Upper lobe of left lung (tissue), 6 donors: ENCODE measurements around the gene LMCD1. TPM values are rescaled to one million over a fixed set of nuclear protein-coding genes. Genes with fewer than 3 reads are reported as not detected.

Experiments used
- ATAC-seq, 2 donors: fragments of 200-7000 bp; cut with Tn5 transposase; one replicate each; pipeline ENCODE4 v1.9.1; 2022; ENCODE audit warnings: mild to moderate bottlenecking in 2 of 2, moderate library complexity in 2 of 2; ENCODE audit not compliant: low FRiP score in 2 of 2
- DNase-seq, 2 donors: peaks; one replicate each; pipeline ENCODE4 v3.0.0-alpha.2; 2019 to 2020
- H3K27ac ChIP-seq, 4 donors: fragments of 200-600 bp; sonication (generic); one replicate each; pipeline ENCODE4 v1.5.1; 2016 to 2019
- H3K27me3 ChIP-seq, 4 donors: fragments of 200-600 bp; sonication (generic); one replicate each; pipeline ENCODE4 v1.5.1; 2017 to 2019
- H3K36me3 ChIP-seq, 4 donors: fragments of 200-600 bp; sonication (generic); one replicate each; pipeline ENCODE4 v1.5.1; 2016 to 2019
- H3K4me1 ChIP-seq, 4 donors: fragments of 200-600 bp; sonication (generic); one replicate each; pipeline ENCODE4 v1.5.1; 2018 to 2019
- H3K4me3 ChIP-seq, 4 donors: fragments of 200-600 bp; sonication (generic); one replicate each; pipeline ENCODE4 v1.5.1; 2017 to 2019; ENCODE audit warnings: mild to moderate bottlenecking in 2 of 4, moderate library complexity in 1 of 4
- H3K9me3 ChIP-seq, 4 donors: fragments of 200-600 bp; sonication (generic); one replicate each; pipeline ENCODE4 v1.5.1; 2018 to 2019
- EP300 ChIP-seq, 4 donors: sonication (generic); formaldehyde crosslinking; IDR thresholded peaks; one replicate each; pipeline ENCODE4 v1.5.1; 2017; ENCODE audit warnings: antibody characterized with exemption in 4 of 4, control low read depth in 2 of 4
- POLR2A ChIP-seq, 4 donors: fragments of 450-650 bp; IDR thresholded peaks; one replicate each; pipeline ENCODE4 v1.5.1; 2016 to 2017; ENCODE audit warnings: antibody characterized with exemption in 4 of 4, mild to moderate bottlenecking in 2 of 4
- POLR2AphosphoS5 ChIP-seq, 2 donors: sonication (generic); formaldehyde crosslinking; IDR thresholded peaks; one replicate each; pipeline ENCODE4 v1.5.1; 2017; ENCODE audit warnings: antibody characterized with exemption in 2 of 2
- WGBS, 2 donors: methylation state at CpG; one replicate each; pipeline ENCODE4 v1.1.5; 2017 to 2018; 5-methylcytosine and 5-hydroxymethylcytosine counted together
- total RNA-seq, 6 donors: library from RNA; depleted of rRNA in 4 of 6; stranded (reverse); fragments of >200 nt in 4 of 6; gene quantifications; one replicate each; pipeline versions ENCODE4 v1.1.0 to v1.2.1, GENCODE V29; 2016 to 2021
- TF ChIP-seq, protein P1 (sequence below), 6 experiments: fragments of 450-650 bp in 4 of 6; fragments of 200-600 bp in 2 of 6; sonication (generic) in 2 of 6; IDR thresholded peaks; one replicate each; pipeline ENCODE4 v1.5.1; 2016 to 2019; ENCODE audit warnings: antibody characterized with exemption in 6 of 6
- donor health status: DM: no; HTN: no; CAD: no; lungs with moderate emphysema.
- donor health status: DM: no; HTN: yes; CAD: no; lungs with severe emphysema.

The LMCD1 gene
- total RNA-seq, 6 donors from 2014 or later: 47.4 to 269 (median 118) TPM

DNA sequence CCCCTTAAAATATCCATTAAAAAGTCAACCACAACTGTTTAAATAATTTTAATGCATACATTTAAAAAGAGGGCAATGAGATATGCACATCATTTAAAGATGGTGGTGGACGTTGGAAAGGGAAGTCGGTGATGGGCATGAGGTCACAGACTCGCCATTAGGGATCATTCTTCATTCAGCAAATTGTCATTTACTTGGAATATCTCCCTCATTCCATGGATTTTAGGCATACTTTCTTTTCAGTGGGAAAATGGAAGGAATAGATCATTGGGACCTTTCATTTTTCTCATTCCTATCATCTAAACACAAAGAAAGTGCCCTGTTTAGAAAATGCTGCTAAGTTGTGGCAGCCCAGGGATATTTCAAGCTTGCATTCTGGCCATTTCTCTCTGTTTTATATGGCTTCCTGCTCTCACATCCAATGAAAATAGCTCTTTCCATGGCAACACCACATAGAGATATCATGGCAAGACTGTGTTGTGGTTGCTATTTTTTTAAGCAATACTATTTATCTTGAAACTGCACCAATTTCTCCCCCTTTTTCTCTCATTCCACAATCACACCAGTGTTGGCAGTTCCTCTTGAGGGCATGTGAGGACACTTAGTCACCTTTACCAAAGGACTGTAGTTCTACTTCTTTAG lies 40.7 kb upstream of the LMCD1 start:
- DNase-seq (no peak), ATAC-seq (no peak)
- TF ChIP-seq, protein P1, sequence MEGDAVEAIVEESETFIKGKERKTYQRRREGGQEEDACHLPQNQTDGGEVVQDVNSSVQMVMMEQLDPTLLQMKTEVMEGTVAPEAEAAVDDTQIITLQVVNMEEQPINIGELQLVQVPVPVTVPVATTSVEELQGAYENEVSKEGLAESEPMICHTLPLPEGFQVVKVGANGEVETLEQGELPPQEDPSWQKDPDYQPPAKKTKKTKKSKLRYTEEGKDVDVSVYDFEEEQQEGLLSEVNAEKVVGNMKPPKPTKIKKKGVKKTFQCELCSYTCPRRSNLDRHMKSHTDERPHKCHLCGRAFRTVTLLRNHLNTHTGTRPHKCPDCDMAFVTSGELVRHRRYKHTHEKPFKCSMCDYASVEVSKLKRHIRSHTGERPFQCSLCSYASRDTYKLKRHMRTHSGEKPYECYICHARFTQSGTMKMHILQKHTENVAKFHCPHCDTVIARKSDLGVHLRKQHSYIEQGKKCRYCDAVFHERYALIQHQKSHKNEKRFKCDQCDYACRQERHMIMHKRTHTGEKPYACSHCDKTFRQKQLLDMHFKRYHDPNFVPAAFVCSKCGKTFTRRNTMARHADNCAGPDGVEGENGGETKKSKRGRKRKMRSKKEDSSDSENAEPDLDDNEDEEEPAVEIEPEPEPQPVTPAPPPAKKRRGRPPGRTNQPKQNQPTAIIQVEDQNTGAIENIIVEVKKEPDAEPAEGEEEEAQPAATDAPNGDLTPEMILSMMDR (IDR thresholded peaks at IDR 0.05): no peak
- TF ChIP-seq EP300 (IDR thresholded peaks at IDR 0.05): peak in 1 of 4 donors; percentile 20
- peak overlapping the region; percentile 9 to 35 (median 30) for H3K27ac ChIP-seq
- 74 to 78% methylated on average over 3 of the region's 3 CpGs for WGBS, 2 donors
- no peaks in the 10 kb centered on the region for H3K27me3 ChIP-seq
- peaks cover 0 to 13% (median 4%) of the 10 kb centered on the region in 4 donors for H3K4me1 ChIP-seq
- no peak overlapping the region for H3K4me3 ChIP-seq
- no peaks in the 10 kb centered on the region for H3K9me3 ChIP-seq
- H3K36me3 ChIP-seq: no peaks in the 10 kb centered on the region

DNA sequence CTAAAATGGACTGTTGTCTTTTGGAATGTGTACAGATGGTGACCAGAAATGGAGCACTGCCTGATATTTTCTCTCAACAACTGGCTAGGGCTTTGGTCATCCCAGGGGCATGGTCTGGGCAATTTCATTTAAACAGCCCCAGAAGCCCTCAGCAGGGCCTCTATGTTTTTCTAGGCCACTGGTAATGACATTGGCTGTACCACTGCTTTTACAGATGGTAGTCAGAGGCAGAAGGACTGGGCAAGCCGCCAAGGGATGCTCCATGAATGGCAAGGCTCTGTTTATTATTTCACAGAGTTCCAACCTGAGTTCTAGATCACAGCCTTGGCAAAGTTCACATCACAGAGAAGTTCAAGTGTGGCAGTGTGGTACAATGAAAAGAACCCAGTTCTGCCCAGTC lies 37.0 kb upstream of the LMCD1 start:
- Histone ChIP-seq H3K4me3 (no peak overlapping the region), H3K27ac (no peak overlapping the region), H3K36me3 (no peaks in the 10 kb centered on the region), H3K4me1 (peaks cover 0 to 7% (median 0%) of the 10 kb centered on the region in 4 donors), H3K27me3 (no peaks in the 10 kb centered on the region), H3K9me3 (no peaks in the 10 kb centered on the region)
- TF ChIP-seq, protein P1 (IDR thresholded peaks at IDR 0.05): no peak
- ATAC-seq (no peak), DNase-seq (no peak)
- WGBS, 2 donors: 100% methylated on average over 1 of the region's 1 CpG; no CpG with 5 or more reads in 1 of the 2 donors

DNA sequence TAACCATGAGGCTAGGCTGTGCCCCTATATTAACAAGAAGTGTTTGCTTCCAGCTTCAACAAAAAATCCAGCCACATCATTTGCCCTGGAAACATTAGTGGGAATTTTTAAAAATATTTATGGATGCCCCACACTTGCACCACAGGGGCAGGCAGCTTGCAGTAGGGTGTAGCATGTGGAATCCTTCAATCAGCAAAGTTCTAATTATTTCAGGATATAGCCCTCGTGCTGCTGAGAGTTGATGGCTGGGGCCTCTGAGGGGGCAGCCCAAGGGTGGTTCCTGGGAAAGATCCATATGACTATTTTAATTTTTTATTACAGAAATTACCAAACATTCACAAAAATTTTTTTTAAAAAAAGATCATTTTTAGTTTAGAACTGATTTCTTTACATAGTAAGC lies 35.1 kb upstream of the LMCD1 start:
- no peaks in the 10 kb centered on the region for H3K27me3 ChIP-seq
- peaks cover 0 to 7% (median 1%) of the 10 kb centered on the region in 4 donors for H3K4me1 ChIP-seq
- ATAC-seq (no peak), DNase-seq (no peak)
- TF ChIP-seq EP300 (IDR thresholded peaks at IDR 0.05) (no peak), POLR2A (IDR thresholded peaks at IDR 0.05) (no peak), POLR2AphosphoS5 (IDR thresholded peaks at IDR 0.05) (no peak)
- TF ChIP-seq, protein P1 (IDR thresholded peaks at IDR 0.05): no peak
- H3K27ac ChIP-seq: no peak overlapping the region
- H3K36me3 ChIP-seq: no peaks in the 10 kb centered on the region
- H3K9me3 ChIP-seq: no peaks in the 10 kb centered on the region
- no peak overlapping the region for H3K4me3 ChIP-seq
- 58 to 71% methylated on average over 1 of the region's 1 CpG for WGBS, 2 donors

DNA sequence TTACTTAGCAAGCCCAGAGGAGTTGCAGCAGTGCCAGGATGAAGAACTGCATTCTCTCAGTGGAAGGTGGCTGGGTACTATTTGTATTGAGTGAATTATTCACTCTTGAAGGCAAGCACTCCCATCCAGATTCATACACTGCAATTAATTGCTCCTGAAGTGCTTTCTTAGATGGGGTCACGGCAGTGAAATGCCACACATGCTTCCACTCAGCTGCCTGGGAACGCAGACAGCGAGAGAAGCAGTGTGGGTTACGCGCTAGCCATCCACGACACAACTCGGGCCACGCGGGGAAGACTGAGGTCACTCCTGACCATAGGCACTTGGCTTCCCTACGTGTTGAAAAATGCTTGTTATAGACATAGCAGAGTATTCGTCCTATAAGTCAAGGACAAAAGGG lies 30.8 kb upstream of the LMCD1 start:
- DNase-seq: peak in 1 of 2 donors; percentile 15
- Histone ChIP-seq H3K36me3 (no peaks in the 10 kb centered on the region), H3K27me3 (no peaks in the 10 kb centered on the region), H3K27ac (peak overlapping the region in 1 of 4 donors; percentile 10), H3K4me1 (peaks cover 0 to 7% (median 1%) of the 10 kb centered on the region in 4 donors), H3K9me3 (no peaks in the 10 kb centered on the region), H3K4me3 (no peak overlapping the region)
- ATAC-seq: peak; percentile 30 to 52
- TF ChIP-seq, protein P1 (IDR thresholded peaks at IDR 0.05): no peak
- TF ChIP-seq EP300 (IDR thresholded peaks at IDR 0.05) (no peak), POLR2AphosphoS5 (IDR thresholded peaks at IDR 0.05) (no peak), POLR2A (IDR thresholded peaks at IDR 0.05) (no peak)
- 65 to 72% methylated on average over 11 of the region's 11 CpGs for WGBS, 2 donors

DNA sequence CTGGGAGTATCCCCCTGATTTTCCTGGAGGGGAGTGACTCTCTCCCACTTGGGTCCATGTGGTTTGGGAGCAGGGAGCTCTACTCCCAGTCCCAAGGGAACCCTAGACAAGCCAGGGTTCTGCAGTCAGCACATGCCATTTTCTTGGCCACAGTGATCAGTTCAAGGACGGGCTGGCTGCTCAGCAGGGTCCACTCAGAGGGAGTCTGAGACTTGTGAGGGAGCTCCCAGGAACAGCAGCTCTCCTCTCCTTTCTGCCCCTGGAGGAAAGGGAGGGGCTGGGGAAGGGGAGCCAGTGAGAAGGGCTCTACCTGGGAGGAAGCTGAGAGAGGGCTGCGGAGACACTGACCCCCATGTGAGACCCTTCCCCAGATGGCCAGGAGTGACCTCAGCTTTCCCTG lies 29.1 kb upstream of the LMCD1 start:
- H3K4me1 ChIP-seq: peaks cover 0 to 7% (median 1%) of the 10 kb centered on the region in 4 donors
- TF ChIP-seq POLR2AphosphoS5 (IDR thresholded peaks at IDR 0.05): no peak
- TF ChIP-seq, protein P1 (IDR thresholded peaks at IDR 0.05): no peak
- no peak for TF ChIP-seq EP300 (IDR thresholded peaks at IDR 0.05)
- TF ChIP-seq POLR2A (IDR thresholded peaks at IDR 0.05): no peak
- no peak for DNase-seq
- H3K27me3 ChIP-seq: no peaks in the 10 kb centered on the region
- no peak overlapping the region for H3K27ac ChIP-seq
- WGBS, 2 donors: 72 to 100% methylated on average over 2 of the region's 2 CpGs
- no peak overlapping the region for H3K4me3 ChIP-seq
- no peaks in the 10 kb centered on the region for H3K9me3 ChIP-seq
- H3K36me3 ChIP-seq: no peaks in the 10 kb centered on the region
- no peak for ATAC-seq
